HCT116 (cell line): ENCODE measurements around the gene PKP1. TPM values are rescaled to one million over a fixed set of nuclear protein-coding genes. Genes with fewer than 3 reads are reported as not detected.

Experiments
- ATAC-seq: fragments of 200-7000 bp; cut with Tn5 transposase; 2 replicates; pipeline ENCODE4 v1.9.1; 2020; ENCODE audit warnings: mild to moderate bottlenecking, moderate library complexity
- BruUV-seq: library from RNA; stranded (reverse); fragments of 400-500 nt; replicated peaks from 2 replicates; lab custom pipeline; 2021; lab: Mats Ljungman, UMichigan
- CTCF ChIA-PET: fragments of 300-600 bp; sonication (Branson Sonifier 250); formaldehyde crosslinking; loops from one replicate; lab custom pipeline; 2021; ENCODE audit warnings: antibody characterized with exemption; lab: Charles Lee
- POLR2A ChIA-PET: fragments of 300-600, 350-600 bp; sonication (Branson Sonifier 250); formaldehyde crosslinking; loops from one replicate; lab custom pipeline; 2021; ENCODE audit warnings: antibody characterized with exemption; lab: Charles Lee
- RAD21 ChIA-PET, 2 experiments: fragments of 300-600 bp; sonication (Branson Sonifier 250); formaldehyde crosslinking; loops; one replicate each; lab custom pipeline; 2023; ENCODE audit warnings: low total read pairs in 2 of 2; ENCODE audit not compliant: uncharacterized antibody in 2 of 2, unreplicated experiment in 2 of 2, low non-redundant PET in 1 of 2; lab: Charles Lee
- DNase-seq: peaks from one replicate; pipeline ENCODE4 v3.0.0-alpha.2; 2010; ENCODE audit warnings: low read depth, low spot score
- H2AFZ ChIP-seq: fragments of 200-600 bp; shearing (Covaris generic), sonication (generic); 2 replicates; pipeline ENCODE4 v1.6.1; 2017; ENCODE audit warnings: low read depth, mixed run types, mixed read lengths, antibody characterized with exemption, low read length; ENCODE audit not compliant: poor library complexity, severe bottlenecking
- H3K27ac ChIP-seq: 2 replicates; pipeline ENCODE4 v1.5.1; 2012; ENCODE audit warnings: low read depth, low read length
- H3K27me3 ChIP-seq: fragments of 200-600 bp; sonication (generic); 2 replicates; pipeline ENCODE4 v1.6.1; 2016; ENCODE audit warnings: mixed run types, low read length, mixed read lengths; ENCODE audit not compliant: insufficient read depth
- H3K36me3 ChIP-seq, 2 experiments: fragments of 200-500 bp in 1 of 2; fragments of 200-600 bp in 1 of 2; sonication (Bioruptor generic) in 1 of 2; sonication (generic) in 1 of 2; 2 replicates each; pipeline versions ENCODE4 v1.5.1 to v1.6.1; 2014 to 2016; ENCODE audit warnings: low read length in 2 of 2, inconsistent platforms in 1 of 2, mixed read lengths in 1 of 2, mixed run types in 1 of 2; ENCODE audit not compliant: insufficient read depth in 2 of 2, control insufficient read depth in 1 of 2
- H3K4me1 ChIP-seq, 2 experiments: fragments of 200-600 bp in 1 of 2; sonication (generic) in 1 of 2; 2 replicates each; pipeline versions ENCODE4 v1.5.1 to v1.6.1; 2012 to 2017; ENCODE audit warnings: low read length in 2 of 2, inconsistent platforms in 1 of 2, mild to moderate bottlenecking in 1 of 2, mixed read lengths in 1 of 2, mixed run types in 1 of 2, moderate library complexity in 1 of 2; ENCODE audit not compliant: insufficient read depth in 2 of 2, control insufficient read depth in 1 of 2
- H3K4me2 ChIP-seq: fragments of 200-600 bp; sonication (generic); 2 replicates; pipeline ENCODE4 v1.6.1; 2017; ENCODE audit warnings: mixed run types, low read length, mixed read lengths
- H3K4me3 ChIP-seq, 2 experiments: fragments of 200-600 bp in 1 of 2; sonication (generic) in 1 of 2; replicated peaks in 1 of 2; 2 replicates each; pipeline ENCODE4 v1.5.1; 2011 to 2016; ENCODE audit warnings: low read length in 2 of 2, control low read depth in 1 of 2, low read depth in 1 of 2, mild to moderate bottlenecking in 1 of 2, mixed read lengths in 1 of 2, mixed run types in 1 of 2
- H3K79me2 ChIP-seq: fragments of 200-600 bp; sonication (generic); 2 replicates; pipeline ENCODE4 v1.6.1; 2017; ENCODE audit warnings: mild to moderate bottlenecking, mixed run types, low read length, moderate library complexity, mixed read lengths; ENCODE audit not compliant: insufficient read depth
- H3K9ac ChIP-seq: fragments of 200-600 bp; sonication (generic); 2 replicates; pipeline ENCODE4 v1.6.1; 2016; ENCODE audit warnings: low read length, mixed read lengths
- H3K9me2 ChIP-seq: fragments of 200-600 bp; sonication (generic), shearing (Covaris generic); 2 replicates; pipeline ENCODE4 v1.6.1; 2017; ENCODE audit warnings: mixed run types, mild to moderate bottlenecking, moderate library complexity; ENCODE audit not compliant: insufficient read depth
- H3K9me3 ChIP-seq, 2 experiments: fragments of 200-500 bp in 1 of 2; fragments of 200-600 bp in 1 of 2; sonication (Bioruptor generic) in 1 of 2; sonication (generic) in 1 of 2; 2 replicates each; pipeline ENCODE4 v1.6.1; 2014 to 2017; ENCODE audit warnings: low read length in 2 of 2, mixed read lengths in 2 of 2, inconsistent platforms in 1 of 2, low read depth in 1 of 2, mild to moderate bottlenecking in 1 of 2, mixed run types in 1 of 2, moderate library complexity in 1 of 2; ENCODE audit not compliant: control insufficient read depth in 1 of 2, insufficient read depth in 1 of 2
- H4K20me1 ChIP-seq: fragments of 200-600 bp; sonication (generic), shearing (Covaris generic); 2 replicates; pipeline ENCODE4 v1.6.1; 2017; ENCODE audit warnings: mixed run types, mild to moderate bottlenecking, moderate library complexity; ENCODE audit not compliant: insufficient read depth
- ELF1 ChIP-seq: IDR thresholded peaks from 2 replicates; pipeline ENCODE4 v1.6.1; 2012; ENCODE audit warnings: low read depth, borderline replicate concordance
- FOSL1 ChIP-seq: IDR thresholded peaks from 2 replicates; pipeline ENCODE4 v1.6.1; 2012; ENCODE audit warnings: low read depth
- POLR2A ChIP-seq: IDR thresholded peaks from 2 replicates; pipeline ENCODE4 v1.7.0; 2011; ENCODE audit warnings: borderline replicate concordance; ENCODE audit not compliant: insufficient read depth, insufficient read length; ENCODE audit errors: extremely low read depth
- RAD21 ChIP-seq: IDR thresholded peaks from 2 replicates; pipeline ENCODE4 v1.6.1; 2012; ENCODE audit warnings: low read depth, mild to moderate bottlenecking
- TCF7L2 ChIP-seq: IDR thresholded peaks from 2 replicates; pipeline ENCODE4 v1.7.0; 2011; ENCODE audit warnings: borderline replicate concordance, inconsistent platforms; ENCODE audit not compliant: insufficient read depth, insufficient read length; ENCODE audit errors: extremely low read depth
- intact Hi-C: fragments of 100-400 bp; cut with micrococcal nuclease; formaldehyde crosslinking; loops from 2 replicates; pipeline ENCODE4 v1.10.0; 2022
- total RNA-seq: library from RNA; stranded (reverse); gene quantifications from one replicate; pipeline ENCODE4 v1.2.1, GENCODE V29; 2021; ENCODE audit not compliant: unreplicated experiment
- TF ChIP-seq, protein P1 (sequence below): IDR thresholded peaks from 2 replicates; pipeline ENCODE4 v1.6.1; 2012

Gene PKP1
- total RNA-seq, 1 experiment from 2014 or later: 0.07 TPM

DNA sequence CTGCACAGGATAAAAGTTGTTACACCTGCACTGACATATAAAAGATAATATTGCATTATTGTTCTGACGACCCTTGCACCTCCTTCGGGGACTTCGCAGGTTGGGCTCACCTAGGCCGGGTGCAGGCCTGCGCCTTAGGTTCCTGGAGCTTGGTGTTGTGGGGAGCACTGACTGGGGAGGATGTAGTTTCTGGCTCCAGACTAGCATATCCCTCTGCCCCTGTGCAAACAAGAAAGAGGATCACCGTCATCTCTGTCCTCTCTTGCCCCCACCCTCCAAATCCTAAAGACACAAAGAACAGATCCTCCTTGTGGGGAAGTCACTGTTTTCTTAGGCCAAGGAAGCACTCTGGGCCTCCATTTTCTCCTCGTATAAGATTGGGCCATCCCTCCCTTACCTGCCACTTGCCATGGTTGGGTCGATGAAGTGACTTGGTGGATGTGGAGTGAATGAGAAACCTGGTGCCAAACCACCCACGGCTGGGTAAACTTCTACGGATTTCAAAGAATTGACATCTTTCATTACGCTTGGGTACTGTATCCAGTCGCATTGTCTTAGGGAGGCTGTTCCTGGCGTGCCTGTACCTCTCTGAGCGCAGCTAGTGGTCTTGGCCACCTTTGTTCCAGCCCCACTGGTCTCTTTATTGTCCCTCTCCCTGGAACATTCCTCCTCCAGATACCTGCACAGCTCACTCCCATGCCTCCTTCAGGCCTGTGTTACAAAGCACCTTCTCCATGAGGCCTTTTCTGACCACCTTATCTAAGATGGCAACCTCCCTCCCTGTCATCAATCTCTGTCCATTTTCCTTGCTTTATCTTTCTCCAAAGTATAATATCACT is 34.4 kb upstream of the PKP1 start (continued):
- TF ChIP-seq, protein P1, sequence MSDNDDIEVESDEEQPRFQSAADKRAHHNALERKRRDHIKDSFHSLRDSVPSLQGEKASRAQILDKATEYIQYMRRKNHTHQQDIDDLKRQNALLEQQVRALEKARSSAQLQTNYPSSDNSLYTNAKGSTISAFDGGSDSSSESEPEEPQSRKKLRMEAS: no peak
- TF ChIP-seq RAD21: no peak
- TF ChIP-seq FOSL1: no peak

DNA sequence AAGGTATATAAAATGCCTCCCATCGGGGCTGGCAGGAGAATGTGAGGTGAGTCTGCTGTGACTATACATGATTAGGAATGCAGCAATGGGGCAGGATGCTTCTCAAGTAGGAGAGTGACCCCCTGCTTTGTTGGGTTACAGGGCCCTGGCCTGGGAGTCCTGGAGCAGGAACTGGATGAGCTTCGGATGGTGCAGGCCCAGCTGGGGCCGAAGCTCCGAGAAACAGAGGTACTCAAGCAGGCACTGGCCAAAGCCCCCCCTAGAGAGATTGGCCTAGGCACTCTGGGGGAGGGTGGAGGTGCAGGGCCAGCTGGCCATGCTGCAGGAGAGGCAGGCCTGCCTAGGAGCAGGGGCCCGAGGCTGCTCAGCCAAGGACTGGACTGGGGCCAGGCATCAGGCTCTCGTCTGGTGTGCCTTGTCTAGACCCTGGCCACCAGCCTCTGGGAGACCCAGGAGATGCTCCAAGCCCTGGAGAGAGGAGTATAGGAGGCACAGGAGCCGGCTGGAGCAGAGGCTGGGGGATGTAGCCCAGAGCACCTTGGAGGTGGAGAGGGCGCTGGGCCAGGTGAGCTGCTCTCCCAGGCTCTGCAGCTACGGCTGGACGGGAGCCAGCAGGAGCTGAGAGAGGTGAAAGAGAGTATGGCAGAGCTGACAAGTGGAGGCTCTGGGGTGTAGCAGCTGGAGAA is 32.8 kb upstream of the PKP1 start:
- no peak overlapping the region for H2AFZ ChIP-seq
- H3K4me1 ChIP-seq: no peaks in the 10 kb centered on the region
- no peaks in the 10 kb centered on the region for H3K9me3 ChIP-seq
- DNase-seq: no peak
- intact Hi-C loops: no loop called here
- H3K79me2 ChIP-seq: no peaks in the 10 kb centered on the region
- H3K9ac ChIP-seq: no peak overlapping the region
- BruUV-seq: no TSS peak
- H3K4me2 ChIP-seq: no peak overlapping the region
- H3K4me3 ChIP-seq: no peak overlapping the region
- ChIA-PET RAD21 (no interaction called here), POLR2A (no interaction called here)
- peaks cover 4% of the 10 kb centered on the region; the same call in 1 of the 2 replicates for H3K27me3 ChIP-seq
- no peaks in the 10 kb centered on the region for H3K36me3 ChIP-seq
- H3K27ac ChIP-seq: no peak overlapping the region
- TF ChIP-seq RAD21 (no peak), POLR2A (no peak), TCF7L2 (no peak), ELF1 (no peak)
- TF ChIP-seq, all 23 proteins: peak for 0
- Histone ChIP-seq H3K9me2 (no peaks in the 10 kb centered on the region), H4K20me1 (no peaks in the 10 kb centered on the region)
- CTCF ChIA-PET: no interaction called here
- ATAC-seq: no peak
